Esophagus muscularis mucosa (tissue), 4 donors: Measurements from ENCODE around the gene PIEZO1. TPM values are rescaled to one million over a fixed set of nuclear protein-coding genes. Genes with fewer than 3 reads are reported as not detected.

Source experiments
- DNase-seq: peaks from one replicate; pipeline ENCODE4 v3.0.0-alpha.2; 2017; ENCODE audit errors: extremely low spot score
- H3K27ac ChIP-seq, 4 donors: fragments of 200-600 bp; sonication (generic); replicated peaks in 1 of 4; 1 replicate in 3 of 4; 2 replicates in 1 of 4; pipeline ENCODE4 v1.5.1; 2016 to 2019; ENCODE audit warnings: mild to moderate bottlenecking in 1 of 4
- H3K27me3 ChIP-seq, 4 donors: fragments of 200-600 bp; sonication (generic); one replicate each; pipeline versions ENCODE4 v1.5.1 to v1.6.0; 2016 to 2019
- H3K36me3 ChIP-seq, 4 donors: fragments of 200-600 bp; sonication (generic); one replicate each; pipeline ENCODE4 v1.5.1; 2016 to 2019
- H3K4me1 ChIP-seq, 4 donors: fragments of 200-600 bp; sonication (generic); one replicate each; pipeline ENCODE4 v1.5.1; 2016 to 2019
- H3K4me3 ChIP-seq, 4 donors: fragments of 200-600 bp; sonication (generic); 1 replicate in 2 of 4; 2 replicates in 2 of 4; pipeline ENCODE4 v1.5.1; 2016 to 2019; ENCODE audit warnings: mild to moderate bottlenecking in 4 of 4, moderate library complexity in 1 of 4
- H3K9me3 ChIP-seq, 4 donors: fragments of 200-600 bp; sonication (generic); 1 replicate in 3 of 4; 2 replicates in 1 of 4; pipeline ENCODE4 v1.5.1; 2016 to 2019
- EP300 ChIP-seq: sonication (generic); formaldehyde crosslinking; IDR thresholded peaks from one replicate; pipeline ENCODE4 v1.6.1; 2017; ENCODE audit warnings: antibody characterized with exemption
- POLR2A ChIP-seq: fragments of 450-650 bp; IDR thresholded peaks from one replicate; pipeline ENCODE4 v1.6.1; 2017; ENCODE audit warnings: antibody characterized with exemption, moderate library complexity, mild to moderate bottlenecking, low read depth
- POLR2AphosphoS5 ChIP-seq, 2 donors: sonication (generic); formaldehyde crosslinking; IDR thresholded peaks; one replicate each; pipeline ENCODE4 v1.6.1; 2017; ENCODE audit warnings: antibody characterized with exemption in 2 of 2
- whole genome bisulfite sequencing: methylation state at CpG from one replicate; pipeline ENCODE4 v1.1.5; 2018; 5-methylcytosine and 5-hydroxymethylcytosine counted together
- intact Hi-C: fragments of 100-400 bp; cut with DNase I; formaldehyde crosslinking; loops from one replicate; pipeline ENCODE4 v1.15.1; 2023
- total RNA-seq, 4 donors: library from RNA; depleted of rRNA; stranded (reverse); fragments of >200 nt; gene quantifications; one replicate each; pipeline versions ENCODE4 v1.1.0 to v1.2.1, GENCODE V29; 2016
- TF ChIP-seq, protein P1 (sequence below), 3 experiments: fragments of 200-600 bp in 2 of 3; fragments of 450-650 bp in 1 of 3; sonication (generic) in 2 of 3; IDR thresholded peaks; one replicate each; pipeline ENCODE4 v1.5.1; 2017 to 2019; ENCODE audit warnings: antibody characterized with exemption in 3 of 3, mild to moderate bottlenecking in 2 of 3, moderate library complexity in 1 of 3

The PIEZO1 gene
- total RNA-seq, 4 donors from 2014 or later, result 140 to 298 (median 182) TPM

- peaks cover 9 to 15% (median 9%) of the 10 kb centered on the region in 4 donors for H3K4me1 ChIP-seq
- H3K27me3 ChIP-seq, result no peaks in the 10 kb centered on the region
- DNase-seq, result no peak
- no peak overlapping the region for H3K4me3 ChIP-seq
- TF ChIP-seq, protein P1, sequence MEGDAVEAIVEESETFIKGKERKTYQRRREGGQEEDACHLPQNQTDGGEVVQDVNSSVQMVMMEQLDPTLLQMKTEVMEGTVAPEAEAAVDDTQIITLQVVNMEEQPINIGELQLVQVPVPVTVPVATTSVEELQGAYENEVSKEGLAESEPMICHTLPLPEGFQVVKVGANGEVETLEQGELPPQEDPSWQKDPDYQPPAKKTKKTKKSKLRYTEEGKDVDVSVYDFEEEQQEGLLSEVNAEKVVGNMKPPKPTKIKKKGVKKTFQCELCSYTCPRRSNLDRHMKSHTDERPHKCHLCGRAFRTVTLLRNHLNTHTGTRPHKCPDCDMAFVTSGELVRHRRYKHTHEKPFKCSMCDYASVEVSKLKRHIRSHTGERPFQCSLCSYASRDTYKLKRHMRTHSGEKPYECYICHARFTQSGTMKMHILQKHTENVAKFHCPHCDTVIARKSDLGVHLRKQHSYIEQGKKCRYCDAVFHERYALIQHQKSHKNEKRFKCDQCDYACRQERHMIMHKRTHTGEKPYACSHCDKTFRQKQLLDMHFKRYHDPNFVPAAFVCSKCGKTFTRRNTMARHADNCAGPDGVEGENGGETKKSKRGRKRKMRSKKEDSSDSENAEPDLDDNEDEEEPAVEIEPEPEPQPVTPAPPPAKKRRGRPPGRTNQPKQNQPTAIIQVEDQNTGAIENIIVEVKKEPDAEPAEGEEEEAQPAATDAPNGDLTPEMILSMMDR (IDR thresholded peaks at IDR 0.05), result no peak
- TF ChIP-seq EP300, result no peak
- no peak for TF ChIP-seq POLR2AphosphoS5 (IDR thresholded peaks at IDR 0.05)
- H3K36me3 ChIP-seq, result peaks cover 0 to 5% (median 0%) of the 10 kb centered on the region in 4 donors
- 78% methylated on average over 4 of the region's 5 CpGs for WGBS
- no peaks in the 10 kb centered on the region for H3K9me3 ChIP-seq
- H3K27ac ChIP-seq, result no peak overlapping the region
- intact Hi-C loops, result no loop called here
Observed at GRCh38 chr16:88667461-88667860, 117.6 kb downstream of the PIEZO1 start.

- no peak for TF ChIP-seq POLR2A
- no peak for TF ChIP-seq EP300
- TF ChIP-seq POLR2AphosphoS5 (IDR thresholded peaks at IDR 0.05), result no peak
- TF ChIP-seq, protein P1 (IDR thresholded peaks at IDR 0.05), result no peak
Observed at GRCh38 chr16:88665570-88665969, 119.5 kb downstream of the PIEZO1 start.

More at GRCh38 chr16:88665570-88665969, 119.5 kb downstream of the PIEZO1 start:
- Histone ChIP-seq H3K27ac (no peak overlapping the region), H3K4me1 (peaks cover 16 to 26% (median 22%) of the 10 kb centered on the region in 4 donors), H3K27me3 (no peaks in the 10 kb centered on the region), H3K4me3 (no peak overlapping the region), H3K36me3 (peaks cover 0 to 5% (median 0%) of the 10 kb centered on the region in 4 donors), H3K9me3 (no peaks in the 10 kb centered on the region)
- 81% methylated on average over 3 of the region's 3 CpGs for WGBS
- DNase-seq, result no peak
- intact Hi-C loops, result no loop called here

Other genes starting within 250 kb of the PIEZO1 start
- 10 to 100 TPM; 15.9 to 29.1 (median 26.6) TPM for gene ZC3H18, start 214.8 kb downstream of the PIEZO1 start, total RNA-seq
- gene IL17C, start 146.6 kb downstream of the PIEZO1 start, total RNA-seq, result not detected
- 100 to 1,000 TPM in 2 of 4 donors, 10 to 100 TPM in 2; 46.5 to 156 (median 99.2) TPM for gene CYBA, start 134.2 kb downstream of the PIEZO1 start, total RNA-seq
- 10 to 100 TPM; 27.0 to 32.4 (median 29.3) TPM for gene MVD, start 122.1 kb downstream of the PIEZO1 start, total RNA-seq
- gene SNAI3, start 98.7 kb downstream of the PIEZO1 start, total RNA-seq, result under 1 TPM; 0.26 to 0.83 (median 0.59) TPM
- gene RNF166, start 78.8 kb downstream of the PIEZO1 start, total RNA-seq, result 10 to 100 TPM; 23.3 to 33.5 (median 27.5) TPM
- 10 to 100 TPM in 2 of 4 donors, 1 to 10 TPM in 2; 8.9 to 14.7 (median 10.3) TPM for gene CTU2, start 78.7 kb downstream of the PIEZO1 start, total RNA-seq
- 1 to 10 TPM in 1 of 4 donors, under 1 TPM in 2, not detected in 1; 0.17 to 1.4 (median 0.34) TPM for gene CDT1, start 18.6 kb upstream of the PIEZO1 start, total RNA-seq
- gene APRT, start 26.7 kb upstream of the PIEZO1 start, total RNA-seq, result 100 to 1,000 TPM in 2 of 4 donors, 10 to 100 TPM in 2; 60.6 to 141 (median 98.6) TPM
- gene GALNS, start 71.7 kb upstream of the PIEZO1 start, total RNA-seq, result 10 to 100 TPM in 3 of 4 donors, 1 to 10 TPM in 1; 9.5 to 19.1 (median 11.0) TPM
- gene TRAPPC2L, start 71.9 kb upstream of the PIEZO1 start, total RNA-seq, result 10 to 100 TPM; 22.9 to 35.8 (median 29.6) TPM
- gene PABPN1L, start 81.4 kb upstream of the PIEZO1 start, total RNA-seq, result not detected
- gene CBFA2T3, start 192.0 kb upstream of the PIEZO1 start, total RNA-seq, result 10 to 100 TPM in 1 of 4 donors, 1 to 10 TPM in 3; 2.0 to 10.4 (median 3.5) TPM